ENCODE data around the gene TTYH1. TPM values are rescaled to one million over a fixed set of nuclear protein-coding genes. Genes with fewer than 3 reads are reported as not detected.

Gene TTYH1
- total RNA-seq, 4 donors from 2014 or later: 0.63 to 17.8 (median 10.8) TPM

- DNase-seq (ENCODE audit: low spot score in 2 of 2): peak; percentile 97 to 100
- peak within 1 kb of the TSS; percentile 88 for H3K4me3 ChIP-seq (ENCODE audit: low read depth, poor library complexity, severe bottlenecking)
- 0 to 1% methylated on average over 37 to 43 of the region's 96 CpGs for WGBS, 2 donors
- intact Hi-C loops (cut with DNase I; ENCODE audit: low total_unique reads): no loop called here
- TF ChIP-seq CTCF (IDR thresholded peaks at IDR 0.05): peak in 1 of 3 donors; percentile 28
- TF ChIP-seq POLR2A (IDR thresholded peaks at IDR 0.05): peak in 1 of 2 donors; percentile 87
Measured at GRCh38 chr19:54448774-54449700, 33.8 kb downstream of the TTYH1 start, which contains the start of gene LENG8. TSS of gene LENG8 (plus strand) at chr19:54449199. CDS start at chr19:54451345, 2,146 bp downstream.

- peak overlapping the region; percentile 88 for H3K4me3 ChIP-seq (ENCODE audit: low read depth, poor library complexity, severe bottlenecking)
- no peak for DNase-seq (ENCODE audit: low spot score in 2 of 2)
- intact Hi-C loops (cut with DNase I; ENCODE audit: low total_unique reads): no loop called here
- TF ChIP-seq POLR2A (IDR thresholded peaks at IDR 0.05) (no peak), CTCF (IDR thresholded peaks at IDR 0.05) (no peak)
- WGBS, 2 donors: 0 to 1% methylated on average over 21 of the region's 21 CpGs
Measured at GRCh38 chr19:54449701-54450069, 34.4 kb downstream of the TTYH1 start.

- intact Hi-C loops (cut with DNase I; ENCODE audit: low total_unique reads): no loop called here
- TF ChIP-seq POLR2A (IDR thresholded peaks at IDR 0.05): no peak
- no peak for TF ChIP-seq CTCF (IDR thresholded peaks at IDR 0.05)
- DNase-seq (ENCODE audit: low spot score in 2 of 2): peak in 1 of 2 donors; percentile 79
- WGBS, 2 donors: 62 to 64% methylated on average over 9 of the region's 9 CpGs
- no peak overlapping the region for H3K4me3 ChIP-seq (ENCODE audit: low read depth, poor library complexity, severe bottlenecking)
Measured at GRCh38 chr19:54451331-54451871, 36.1 kb downstream of the TTYH1 start.

- DNase-seq (ENCODE audit: low spot score in 2 of 2): no peak
- 84 to 92% methylated on average over 11 of the region's 11 CpGs for WGBS, 2 donors
- no peak overlapping the region for H3K4me3 ChIP-seq (ENCODE audit: low read depth, poor library complexity, severe bottlenecking)
- no peak for TF ChIP-seq CTCF (IDR thresholded peaks at IDR 0.05)
- TF ChIP-seq POLR2A (IDR thresholded peaks at IDR 0.05): no peak
- intact Hi-C loops (cut with DNase I; ENCODE audit: low total_unique reads): no loop called here
Measured at GRCh38 chr19:54451997-54452396, 36.7 kb downstream of the TTYH1 start.

GRCh38 chr19:54452626-54453025, 37.4 kb downstream of the TTYH1 start:
- no peak for TF ChIP-seq POLR2A (IDR thresholded peaks at IDR 0.05)
- TF ChIP-seq CTCF (IDR thresholded peaks at IDR 0.05): no peak
- intact Hi-C loops (cut with DNase I; ENCODE audit: low total_unique reads): no loop called here
- H3K4me3 ChIP-seq (ENCODE audit: low read depth, poor library complexity, severe bottlenecking): no peak overlapping the region
- 85 to 91% methylated on average over 11 of the region's 11 CpGs for WGBS, 2 donors
- peak in 1 of 2 donors; percentile 83 for DNase-seq (ENCODE audit: low spot score in 2 of 2)
